HG02623 (cell line): Measurements from ENCODE around the gene EPN1.

ENCODE experiments used
- ATAC-seq: cut with Tn5 transposase; IDR thresholded peaks from one replicate; pipeline ENCODE4 v1.9.1; 2021; ENCODE audit warnings: moderate library complexity; ENCODE audit not compliant: unreplicated experiment

The EPN1 gene

DNA sequence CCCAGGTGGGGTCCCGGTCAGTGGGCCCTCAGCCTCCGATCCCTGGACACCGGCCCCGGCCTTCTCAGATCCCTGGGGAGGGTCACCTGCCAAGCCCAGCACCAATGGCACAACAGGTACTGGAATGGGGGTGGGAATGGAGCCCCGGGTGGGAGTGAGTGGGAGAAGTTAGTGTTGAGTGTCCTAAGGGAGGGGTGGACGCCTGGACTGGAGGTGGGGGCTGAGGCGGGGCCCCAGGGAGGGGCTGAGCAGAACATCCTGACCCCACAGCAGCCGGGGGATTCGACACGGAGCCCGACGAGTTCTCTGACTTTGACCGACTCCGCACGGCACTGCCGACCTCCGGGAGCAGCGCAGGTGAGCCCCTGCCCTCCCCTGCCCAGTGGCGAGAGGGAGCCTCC is 17.7 kb downstream of the EPN1 start:
- no peak for ATAC-seq

- ATAC-seq, result no peak
Measured at GRCh38 chr19:55693336-55693974, 18.4 kb downstream of the EPN1 start.

- ATAC-seq, result no peak
Measured at GRCh38 chr19:55694241-55694655, 19.2 kb downstream of the EPN1 start.

DNA sequence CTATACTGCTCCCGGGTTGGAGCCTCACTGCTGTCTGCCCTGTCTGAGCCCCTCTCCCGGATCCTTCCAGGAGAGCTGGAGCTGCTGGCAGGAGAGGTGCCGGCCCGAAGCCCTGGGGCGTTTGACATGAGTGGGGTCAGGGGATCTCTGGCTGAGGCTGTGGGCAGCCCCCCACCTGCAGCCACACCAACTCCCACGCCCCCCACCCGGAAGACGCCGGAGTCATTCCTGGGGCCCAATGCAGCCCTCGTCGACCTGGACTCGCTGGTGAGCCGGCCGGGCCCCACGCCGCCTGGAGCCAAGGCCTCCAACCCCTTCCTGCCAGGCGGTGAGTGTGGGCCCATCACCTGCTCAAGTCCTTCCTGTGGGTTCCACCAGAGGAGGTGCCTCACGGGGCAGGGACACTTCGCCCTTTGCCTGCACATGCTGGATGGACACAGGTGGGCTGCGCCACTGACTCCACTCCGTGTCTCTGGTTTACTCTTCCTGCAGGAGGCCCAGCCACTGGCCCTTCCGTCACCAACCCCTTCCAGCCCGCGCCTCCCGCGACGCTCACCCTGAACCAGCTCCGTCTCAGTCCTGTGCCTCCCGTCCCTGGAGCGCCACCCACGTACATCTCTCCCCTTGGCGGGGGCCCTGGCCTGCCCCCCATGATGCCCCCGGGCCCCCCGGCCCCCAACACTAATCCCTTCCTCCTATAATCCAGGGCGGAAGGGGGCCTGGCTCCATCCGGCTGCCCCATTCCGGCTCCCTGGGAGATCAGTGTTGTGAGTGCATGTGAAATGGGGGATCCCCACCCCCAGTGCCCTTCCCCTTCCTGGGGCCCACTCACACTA is 19.8 kb downstream of the EPN1 start:
- no peak for ATAC-seq

- no peak for ATAC-seq
Measured at GRCh38 chr19:55695511-55696290, 20.7 kb downstream of the EPN1 start.

DNA sequence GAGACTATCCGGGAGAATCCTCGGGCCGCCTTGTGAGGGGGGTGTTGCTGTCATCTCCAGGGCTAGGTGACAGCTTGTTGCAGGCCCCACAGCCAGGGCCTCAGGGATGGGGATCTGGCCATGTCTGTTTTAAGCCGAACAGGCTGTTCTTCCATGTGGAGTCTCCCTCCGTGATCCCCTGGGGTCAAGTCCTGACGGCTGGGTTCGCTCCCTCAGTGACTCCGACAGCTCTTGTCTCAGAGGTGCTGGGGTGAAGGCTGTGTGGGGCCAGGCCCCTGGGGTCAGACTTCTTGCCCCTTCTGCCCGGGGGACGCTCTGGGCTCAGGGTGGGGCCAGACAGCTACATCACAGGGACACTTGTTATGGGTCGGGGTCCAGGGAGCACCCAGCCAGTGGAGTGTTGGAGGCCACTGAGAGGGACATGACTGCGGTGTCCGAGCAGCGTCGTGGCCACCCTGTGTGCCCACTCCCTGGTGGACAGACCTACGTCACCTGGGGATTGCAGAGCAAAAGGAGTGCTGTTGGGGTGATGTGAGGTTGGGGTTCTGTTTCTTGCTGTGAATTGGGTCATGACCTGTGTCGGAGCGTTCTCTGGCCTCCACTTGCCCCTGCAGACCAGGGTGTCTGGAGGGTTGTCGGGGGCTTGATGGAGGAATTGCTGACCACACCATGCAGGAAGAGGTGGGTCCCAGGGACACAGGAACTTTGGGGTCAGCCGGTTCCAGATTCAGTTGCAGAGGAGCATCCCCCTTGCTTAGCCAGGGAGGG is 21.5 kb downstream of the EPN1 start:
- no peak for ATAC-seq

- ATAC-seq, result no peak
Measured at GRCh38 chr19:55697069-55697440, 22.0 kb downstream of the EPN1 start.

GRCh38 chr19:55697698-55698097 is 22.7 kb downstream of the EPN1 start:
- no peak for ATAC-seq

DNA sequence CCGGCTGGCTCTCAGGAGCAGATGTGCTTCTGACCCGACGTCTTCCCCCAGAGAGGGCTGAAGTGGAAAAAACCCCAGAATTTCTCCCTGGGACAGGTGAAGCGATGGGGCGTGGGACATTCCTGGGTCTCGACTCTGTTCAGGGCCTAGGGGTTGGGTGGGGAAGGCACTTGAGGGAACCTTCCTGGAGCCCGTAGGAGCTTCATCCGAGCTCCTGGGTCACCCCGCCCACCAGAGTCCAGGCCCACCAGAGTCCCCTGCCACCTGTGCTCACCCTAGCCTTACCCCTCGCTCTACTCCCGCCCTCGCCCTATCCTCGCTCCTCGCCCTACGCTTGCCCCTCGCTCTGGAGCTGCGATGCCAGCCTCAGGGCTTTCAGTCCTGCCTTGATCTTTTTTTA is 23.2 kb downstream of the EPN1 start:
- ATAC-seq, result no peak

DNA sequence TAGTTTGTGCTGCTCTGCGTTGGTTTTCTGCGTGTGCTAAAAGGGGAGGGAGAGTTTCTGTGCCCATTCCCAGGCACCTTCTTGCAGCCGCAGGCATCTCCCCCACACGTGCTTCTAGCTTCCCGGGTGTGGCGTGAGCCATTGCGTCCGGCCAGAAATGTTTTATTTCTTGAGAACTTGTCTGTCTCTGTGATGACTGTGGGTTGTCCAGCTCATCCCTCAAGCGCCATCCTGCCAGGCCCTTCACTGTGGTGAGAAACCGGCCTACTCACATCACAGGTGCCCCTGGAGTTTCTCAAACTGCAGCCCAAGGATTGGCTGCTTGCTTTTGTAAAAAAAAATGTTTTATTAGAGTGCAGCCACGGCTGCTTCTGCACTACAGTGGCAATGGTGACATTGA is 24.2 kb downstream of the EPN1 start:
- no peak for ATAC-seq

DNA sequence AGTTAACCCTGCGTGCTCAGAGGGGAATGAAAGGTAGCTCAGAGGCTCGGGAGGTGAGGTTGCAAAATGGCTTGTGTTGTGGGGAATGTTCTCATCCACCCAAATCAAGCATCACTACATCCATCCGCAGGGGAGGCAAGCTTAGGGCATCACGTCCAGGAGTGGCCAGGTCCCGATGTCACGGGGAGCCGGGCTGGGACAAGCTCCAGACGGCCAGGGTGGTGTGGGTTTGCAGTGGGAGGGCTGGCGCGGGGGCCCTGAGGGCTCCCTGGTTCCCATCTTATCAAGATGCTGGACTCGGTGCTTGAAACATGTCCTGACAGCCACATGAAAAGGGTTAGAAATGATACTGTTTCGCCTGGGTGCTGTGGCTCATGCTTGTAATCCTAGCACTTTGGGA is 25.8 kb downstream of the EPN1 start:
- ATAC-seq, result no peak

DNA sequence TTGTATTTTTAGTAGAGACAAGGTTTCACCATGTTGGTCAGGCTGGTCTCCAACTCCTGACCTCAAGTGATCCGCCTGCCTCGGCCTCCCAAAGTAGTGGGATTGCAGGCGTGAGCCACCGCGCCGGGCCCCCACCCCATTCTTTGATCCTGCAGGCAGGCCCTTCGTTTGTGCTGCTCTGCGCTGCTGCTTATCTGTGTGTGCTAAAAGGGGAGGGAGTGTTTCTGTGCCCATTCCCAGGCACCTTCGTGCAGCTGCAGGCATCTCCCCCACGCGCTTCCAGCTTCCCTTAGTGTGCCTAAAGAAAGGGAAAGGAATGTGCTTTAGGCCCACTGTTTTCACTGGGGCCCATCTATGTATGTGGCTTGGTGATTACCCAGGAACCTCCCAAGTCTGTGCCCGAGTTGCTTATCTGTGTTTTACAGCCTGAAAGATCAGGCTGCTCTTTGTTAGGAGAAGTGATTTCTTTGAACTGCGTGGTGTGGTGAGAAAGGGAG is 27.2 kb downstream of the EPN1 start:
- no peak for ATAC-seq

GRCh38 chr19:55703790-55704215 is 28.8 kb downstream of the EPN1 start:
- ATAC-seq, result no peak

- ATAC-seq, result no peak
Measured at GRCh38 chr19:55704494-55705245, 29.6 kb downstream of the EPN1 start.

GRCh38 chr19:55705972-55706371 is 30.9 kb downstream of the EPN1 start:
- ATAC-seq, result no peak

- no peak for ATAC-seq
Measured at GRCh38 chr19:55711719-55712118, 36.7 kb downstream of the EPN1 start.

GRCh38 chr19:55712804-55713631 is 38.0 kb downstream of the EPN1 start:
- no peak for ATAC-seq

- no peak for ATAC-seq
Measured at GRCh38 chr19:55716531-55716930, 41.5 kb downstream of the EPN1 start.

DNA sequence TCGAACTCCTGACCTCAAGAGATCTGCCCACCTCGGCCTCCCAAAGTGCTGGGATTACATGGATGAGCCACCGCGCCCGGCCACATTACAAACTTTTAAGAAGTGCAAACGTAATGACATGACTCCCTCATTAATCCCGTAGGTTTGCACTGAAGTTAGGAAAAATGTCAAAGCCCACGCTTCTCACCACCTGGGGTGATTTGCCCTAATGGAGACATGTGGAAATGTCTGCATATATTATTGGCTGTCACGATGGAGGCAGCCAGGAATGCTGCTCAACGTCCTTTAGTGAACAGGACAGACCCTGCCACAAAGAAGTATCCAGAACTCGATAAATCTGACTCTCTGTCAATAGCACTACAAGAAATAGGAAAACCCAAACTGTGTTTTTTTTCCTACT is 42.2 kb downstream of the EPN1 start:
- no peak for ATAC-seq
